IMR-90 (cell line): ENCODE data around the gene NIPAL4. TPM values are rescaled to one million over a fixed set of nuclear protein-coding genes. Genes with fewer than 3 reads are reported as not detected.

Source experiments
- ATAC-seq: fragments of 200-7000 bp; cut with Tn5 transposase; 2 replicates; pipeline ENCODE4 v1.9.1; 2020; ENCODE audit warnings: low read depth, mild to moderate bottlenecking, moderate library complexity
- BruUV-seq: library from RNA; stranded (reverse); fragments of 400-500 nt; replicated peaks from 2 replicates; lab custom pipeline; 2021; lab: Mats Ljungman, UMichigan
- CTCF ChIA-PET: fragments of 300-600 bp; formaldehyde crosslinking; extraction: SDS; loops from one replicate; lab custom pipeline; 2021; ENCODE audit warnings: antibody characterized with exemption; lab: Yijun Ruan, JAX
- POLR2A ChIA-PET: fragments of 300-600 bp; sonication (Branson Sonifier 250); formaldehyde crosslinking; loops from one replicate; lab custom pipeline; 2022; ENCODE audit warnings: antibody characterized with exemption; ENCODE audit not compliant: unreplicated experiment; lab: Charles Lee
- DNase-seq: peaks from one replicate; pipeline ENCODE4 v3.0.0; 2013
- H2AFZ ChIP-seq: replicated peaks from 2 replicates; pipeline ENCODE3; 2013; ENCODE audit warnings: low read length, mild to moderate bottlenecking; ENCODE audit not compliant: poor library complexity
- H2AK5ac ChIP-seq: 2 replicates; pipeline ENCODE4 v1.6.1; 2013; ENCODE audit warnings: low read depth, low read length, inconsistent platforms
- H2AK9ac ChIP-seq: replicated peaks from 2 replicates; pipeline ENCODE3; 2013; ENCODE audit warnings: mild to moderate bottlenecking, low read depth, low read length, moderate library complexity; ENCODE audit not compliant: poor library complexity
- H2BK120ac ChIP-seq: 2 replicates; pipeline ENCODE4 v1.6.1; 2013; ENCODE audit warnings: low read depth, low read length, inconsistent platforms
- H2BK15ac ChIP-seq: 3 replicates; pipeline ENCODE4 v1.6.1; 2013; ENCODE audit warnings: low read depth, low read length, inconsistent platforms
- H2BK20ac ChIP-seq: 2 replicates; pipeline ENCODE4 v1.6.1; 2013; ENCODE audit warnings: low read depth, mild to moderate bottlenecking, inconsistent platforms, low read length, moderate library complexity
- H2BK5ac ChIP-seq: 2 replicates; pipeline ENCODE4 v1.6.1; 2013; ENCODE audit warnings: mild to moderate bottlenecking, low read depth, low read length, inconsistent platforms; ENCODE audit not compliant: poor library complexity, severe bottlenecking
- H3K14ac ChIP-seq: replicated peaks from 2 replicates; pipeline ENCODE4 v1.6.1; 2013; ENCODE audit warnings: low read depth, low read length, inconsistent platforms
- H3K18ac ChIP-seq: 2 replicates; pipeline ENCODE4 v1.6.1; 2013; ENCODE audit warnings: low read depth, low read length, control low read depth
- H3K23ac ChIP-seq: 2 replicates; pipeline ENCODE4 v1.6.1; 2013; ENCODE audit warnings: low read depth, low read length, inconsistent platforms
- H3K27ac ChIP-seq: 2 replicates; pipeline ENCODE4 v1.5.1; 2013; ENCODE audit warnings: mild to moderate bottlenecking, control low read depth, low read length; ENCODE audit not compliant: insufficient read depth
- H3K27me3 ChIP-seq: 2 replicates; pipeline ENCODE4 v1.6.1; 2013; ENCODE audit warnings: low read length; ENCODE audit not compliant: control insufficient read depth, insufficient read depth
- H3K36me3 ChIP-seq: 2 replicates; pipeline ENCODE4 v1.6.1; 2013; ENCODE audit warnings: low read length, mixed read lengths; ENCODE audit not compliant: control insufficient read depth, insufficient read depth
- H3K4ac ChIP-seq: 2 replicates; pipeline ENCODE4 v1.6.1; 2013; ENCODE audit warnings: low read depth, low read length, inconsistent platforms
- H3K4me1 ChIP-seq: 2 replicates; pipeline ENCODE4 v1.6.1; 2013; ENCODE audit warnings: low read length, mixed read lengths; ENCODE audit not compliant: control insufficient read depth, insufficient read depth
- H3K4me2 ChIP-seq: 2 replicates; pipeline ENCODE4 v1.6.1; 2013; ENCODE audit warnings: low read depth, mild to moderate bottlenecking, control low read depth, low read length, moderate library complexity
- H3K4me3 ChIP-seq: 2 replicates; pipeline ENCODE4 v1.5.1; 2013; ENCODE audit warnings: low read depth, mild to moderate bottlenecking, control low read depth, low read length, moderate library complexity; ENCODE audit not compliant: insufficient read depth
- H3K56ac ChIP-seq: 2 replicates; pipeline ENCODE4 v1.6.1; 2013; ENCODE audit warnings: low read length, inconsistent platforms; ENCODE audit not compliant: insufficient read depth; ENCODE audit errors: extremely low read depth
- H3K79me1 ChIP-seq, 2 experiments: 2 replicates each; pipeline ENCODE4 v1.6.1; 2013; ENCODE audit warnings: low read length in 2 of 2, inconsistent platforms in 1 of 2, low read depth in 1 of 2
- H3K9ac ChIP-seq: 2 replicates; pipeline ENCODE4 v1.6.1; 2013; ENCODE audit warnings: low read depth, low read length, control low read depth
- H3K9me1 ChIP-seq: 2 replicates; pipeline ENCODE4 v1.6.1; 2013; ENCODE audit warnings: low read length, inconsistent platforms; ENCODE audit not compliant: insufficient read depth
- H3K9me3 ChIP-seq: 2 replicates; pipeline ENCODE4 v1.6.1; 2013; ENCODE audit warnings: low read length; ENCODE audit not compliant: control insufficient read depth, insufficient read depth
- H4K20me1 ChIP-seq: 2 replicates; pipeline ENCODE4 v1.6.1; 2013; ENCODE audit warnings: low read length, inconsistent platforms; ENCODE audit not compliant: insufficient read depth
- H4K5ac ChIP-seq: 2 replicates; pipeline ENCODE4 v1.6.1; 2013; ENCODE audit warnings: mild to moderate bottlenecking, low read depth, low read length, control low read depth
- H4K8ac ChIP-seq, 2 experiments: 2 replicates each; pipeline ENCODE4 v1.6.1; 2013; ENCODE audit warnings: low read depth in 2 of 2, low read length in 2 of 2, control low read depth in 1 of 2, inconsistent platforms in 1 of 2
- H4K91ac ChIP-seq: 2 replicates; pipeline ENCODE4 v1.6.1; 2013; ENCODE audit warnings: low read depth, low read length, inconsistent platforms; ENCODE audit not compliant: insufficient read depth
- RAD21 ChIP-seq: IDR thresholded peaks from 2 replicates; pipeline ENCODE4 v1.6.1; 2012; ENCODE audit warnings: low read length, improper control_type of control experiment
- WGBS, 2 experiments: methylation state at CpG; one replicate each; pipeline versions ENCODE4 v1.1.5 to v1.1.7; 2013; ENCODE audit warnings: missing lambda C conversion rate in 2 of 2; ENCODE audit not compliant: insufficient read length in 1 of 2; ENCODE audit errors: extremely low coverage in 2 of 2; 5-methylcytosine and 5-hydroxymethylcytosine counted together
- dilution Hi-C: fragments of 300-500 bp; cut with HindIII; formaldehyde crosslinking; loops from one replicate; pipeline ENCODE4 v1.14.3; 2018; ENCODE audit warnings: low sequenced_read_pairs; ENCODE audit not compliant: unreplicated experiment
- in situ Hi-C: fragments of 300-500 bp; cut with MboI; formaldehyde crosslinking; loops from 3 replicates; pipeline ENCODE4 v1.14.3; 2019; ENCODE audit warnings: low sequenced_read_pairs, inconsistent platforms, mixed read lengths
- intact Hi-C: fragments of 100-400 bp; cut with micrococcal nuclease; formaldehyde crosslinking; loops from 2 replicates; pipeline ENCODE4 v1.10.0; 2022
- polyA plus RNA-seq, 3 experiments: library from polyadenylated mRNA; depleted of rRNA; stranded (reverse); fragments of >200 nt; gene quantifications; 2 replicates each; pipeline ENCODE4 v1.2.3, GENCODE V29; 2012; ENCODE audit warnings: low replicate concordance in 1 of 3
- total RNA-seq: library from RNA; depleted of rRNA; stranded (reverse); fragments of >200 nt; gene quantifications from 2 replicates; pipeline ENCODE4 v1.2.3, GENCODE V29; 2012
- TF ChIP-seq, protein P1 (sequence below): fragments of 150-350 bp; IDR thresholded peaks from 2 replicates; pipeline ENCODE4 v1.6.1; 2017; ENCODE audit warnings: mild to moderate bottlenecking, antibody characterized with exemption, low read length, low read depth

The NIPAL4 gene
- total and polyA plus RNA-seq, 2 of the 4 experiments (the other 2 are of a cell fraction), result 0.18 to 0.39 TPM

GRCh38 chr5:157479166-157479565 lies 19.2 kb downstream of the NIPAL4 start:
- peaks cover under 1% of the 10 kb centered on the region; the same call in 1 of the 2 replicates for H3K4me1 ChIP-seq
- no peak overlapping the region for H2AFZ ChIP-seq
- no peak overlapping the region; the same call in 1 of the 2 replicates for H3K14ac ChIP-seq
- H3K9me3 ChIP-seq, result no peaks in the 10 kb centered on the region
- no peak overlapping the region for H4K8ac ChIP-seq
- peaks cover 18 to 34% of the 10 kb centered on the region in 2 experiments for H3K79me1 ChIP-seq
- H2BK120ac ChIP-seq, result no peak overlapping the region
- H4K20me1 ChIP-seq, result no peaks in the 10 kb centered on the region
- no peaks in the 10 kb centered on the region for H3K27me3 ChIP-seq
- no peak overlapping the region for H2AK9ac ChIP-seq
- no peak overlapping the region for H2AK5ac ChIP-seq
- intact Hi-C loops, result loop anchor here (5.0 kb wide), 2 partner anchors 98 to 227 kb away; partner anchors contain the start of gene ADAM19
- H3K9me1 ChIP-seq, result peaks cover 7% of the 10 kb centered on the region
- ChIA-PET CTCF (interaction anchor here (0.6 kb wide), 1 partner anchor 330 kb away, joined by 3 read pairs; no protein-coding TSS in a partner anchor), POLR2A (no interaction called here)
- H3K4ac ChIP-seq, result no peak overlapping the region
- no peak overlapping the region for H3K18ac ChIP-seq
- no peak overlapping the region for H4K5ac ChIP-seq
- DNase-seq (peak; percentile 28), ATAC-seq (peak; percentile 42)
- H4K91ac ChIP-seq, result no peak overlapping the region
- no peak overlapping the region for H3K56ac ChIP-seq
- H3K4me2 ChIP-seq, result no peak overlapping the region
- BruUV-seq, result no TSS peak
- no peak overlapping the region for H3K9ac ChIP-seq
- dilution Hi-C loops, result no loop called here
- no peak overlapping the region for H2BK20ac ChIP-seq
- peaks cover 23% of the 10 kb centered on the region for H3K36me3 ChIP-seq
- H3K27ac ChIP-seq, result no peak overlapping the region
- H3K23ac ChIP-seq, result no peak overlapping the region
- H2BK15ac ChIP-seq, result no peak overlapping the region
- H2BK5ac ChIP-seq, result no peak overlapping the region
- no CpG with 5 or more reads among the region's 4 CpGs for WGBS, 2 experiments
- in situ Hi-C loops, result loop anchor here (5.0 kb wide), 1 partner anchor 112 kb away; no protein-coding TSS in a partner anchor
- H3K4me3 ChIP-seq, result no peak overlapping the region
- TF ChIP-seq, protein P1, sequence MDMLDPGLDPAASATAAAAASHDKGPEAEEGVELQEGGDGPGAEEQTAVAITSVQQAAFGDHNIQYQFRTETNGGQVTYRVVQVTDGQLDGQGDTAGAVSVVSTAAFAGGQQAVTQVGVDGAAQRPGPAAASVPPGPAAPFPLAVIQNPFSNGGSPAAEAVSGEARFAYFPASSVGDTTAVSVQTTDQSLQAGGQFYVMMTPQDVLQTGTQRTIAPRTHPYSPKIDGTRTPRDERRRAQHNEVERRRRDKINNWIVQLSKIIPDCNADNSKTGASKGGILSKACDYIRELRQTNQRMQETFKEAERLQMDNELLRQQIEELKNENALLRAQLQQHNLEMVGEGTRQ, result no peak
- TF ChIP-seq RAD21, result 0 out of 2 replicates have a peak, but pooled peaks have one; percentile 2
